HG03565 (cell line): Measurements from ENCODE around the gene ANKRD65.
"Not testable (repeated sequence)": the region's sequence is repeated elsewhere in the genome, so short reads cannot be mapped to it uniquely, and the experiment has no call there.

ENCODE experiments used
- ATAC-seq: cut with Tn5 transposase; IDR thresholded peaks from one replicate; pipeline ENCODE4 v1.9.1; 2021; ENCODE audit warnings: mild to moderate bottlenecking, moderate library complexity; ENCODE audit not compliant: unreplicated experiment

Gene ANKRD65

DNA sequence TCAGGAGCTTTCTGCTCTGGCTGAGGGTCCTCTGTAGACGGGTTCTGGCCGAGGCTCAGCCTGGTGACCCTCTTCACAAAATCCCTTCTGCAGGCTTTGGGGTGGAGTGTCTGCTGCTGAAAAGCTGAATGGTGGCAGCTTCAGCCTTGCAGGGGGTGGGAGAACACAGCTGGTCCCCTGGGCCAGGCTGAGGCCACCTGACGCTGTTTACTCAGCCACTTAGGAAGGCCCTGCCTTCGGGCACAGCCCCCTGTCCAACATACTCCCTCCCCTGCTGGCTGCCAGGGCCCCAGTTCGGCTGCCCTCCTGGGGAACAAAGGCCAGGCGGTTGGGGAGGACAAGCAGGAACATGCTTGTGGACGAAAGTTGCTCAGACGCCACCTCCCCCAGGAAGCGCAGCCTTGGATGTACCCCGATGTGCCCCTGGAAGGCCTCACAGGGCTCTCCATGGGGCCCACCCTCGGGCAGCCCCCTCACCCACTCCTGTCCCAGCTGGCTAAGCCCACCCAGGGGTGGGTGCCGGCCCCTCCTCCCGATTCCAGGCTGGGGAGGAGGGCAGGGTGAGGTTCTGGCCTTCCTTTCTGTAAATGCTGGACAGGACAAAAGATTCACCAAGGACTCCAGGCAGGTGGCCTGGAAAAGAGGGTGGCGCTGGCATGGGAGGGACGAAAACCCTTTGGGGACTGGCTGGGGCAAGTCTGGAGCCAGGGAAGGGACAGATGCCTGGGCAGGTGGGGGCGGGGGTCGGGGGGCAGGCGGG, at the start of gene ANKRD65:
Gene ANKRD65, minus strand, starts transcription at position 130 of the 760 bp plus-strand sequence. CDS start 271 bp downstream, outside the sequence.
- ATAC-seq: no peak

DNA sequence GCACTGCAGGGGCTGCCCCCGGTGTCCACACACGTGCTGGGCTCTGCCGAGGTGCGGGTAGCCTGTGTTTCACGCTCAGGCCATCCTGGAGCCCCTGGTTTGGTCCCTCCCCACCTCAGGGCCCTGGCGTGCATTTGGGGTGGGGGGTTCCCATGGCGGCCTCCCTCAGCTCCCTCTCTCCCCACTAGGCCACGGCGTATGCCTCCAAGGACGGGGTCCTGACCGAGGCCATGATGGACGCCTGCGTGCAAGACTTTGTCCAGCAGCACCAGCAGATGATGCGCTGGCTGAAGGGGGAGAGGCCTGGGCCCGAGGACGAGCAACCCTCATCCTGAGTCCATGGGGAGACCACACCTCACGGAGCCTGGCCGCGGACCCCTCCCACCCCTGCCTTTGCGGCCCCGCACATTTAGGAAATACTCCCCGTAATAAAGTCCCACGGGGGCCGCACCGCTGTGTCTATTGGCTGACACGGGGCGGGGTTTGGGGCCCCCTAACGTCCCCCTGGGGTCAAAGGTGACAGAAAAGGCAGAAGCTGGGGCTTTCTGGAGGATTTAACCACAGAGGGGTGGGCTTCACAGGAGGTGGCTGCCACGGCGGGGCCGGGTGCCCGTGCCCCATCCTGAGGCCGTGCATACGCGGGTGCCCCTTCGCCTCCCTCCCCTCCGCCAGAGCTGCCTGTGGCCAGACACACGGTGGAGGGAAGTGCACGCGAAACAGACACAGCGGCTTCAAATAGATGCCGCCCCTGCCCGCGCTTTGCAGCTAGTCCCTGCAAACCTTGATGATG, 47.3 kb upstream of the ANKRD65 start:
- not testable (repeated sequence) for ATAC-seq

DNA sequence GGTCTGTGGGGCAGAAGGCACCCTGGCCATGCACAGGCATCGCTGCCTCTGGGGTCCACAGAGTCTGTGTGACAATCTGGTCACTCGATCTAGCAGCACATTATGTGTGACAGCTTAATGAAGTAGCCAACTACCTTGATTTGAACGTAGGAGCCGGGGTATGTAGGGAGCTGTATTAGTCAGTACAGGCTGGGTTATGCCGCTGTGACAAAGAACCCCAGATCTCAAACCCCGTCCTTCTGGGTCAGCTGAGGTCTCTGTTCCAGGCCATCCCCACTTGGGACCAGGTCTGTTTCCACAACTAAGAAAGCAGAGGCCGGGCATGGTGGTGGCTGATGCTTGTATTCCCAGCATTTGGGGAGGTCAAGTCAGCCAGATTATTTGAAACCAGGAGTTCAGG, 42.2 kb upstream of the ANKRD65 start:
- ATAC-seq: no peak

DNA sequence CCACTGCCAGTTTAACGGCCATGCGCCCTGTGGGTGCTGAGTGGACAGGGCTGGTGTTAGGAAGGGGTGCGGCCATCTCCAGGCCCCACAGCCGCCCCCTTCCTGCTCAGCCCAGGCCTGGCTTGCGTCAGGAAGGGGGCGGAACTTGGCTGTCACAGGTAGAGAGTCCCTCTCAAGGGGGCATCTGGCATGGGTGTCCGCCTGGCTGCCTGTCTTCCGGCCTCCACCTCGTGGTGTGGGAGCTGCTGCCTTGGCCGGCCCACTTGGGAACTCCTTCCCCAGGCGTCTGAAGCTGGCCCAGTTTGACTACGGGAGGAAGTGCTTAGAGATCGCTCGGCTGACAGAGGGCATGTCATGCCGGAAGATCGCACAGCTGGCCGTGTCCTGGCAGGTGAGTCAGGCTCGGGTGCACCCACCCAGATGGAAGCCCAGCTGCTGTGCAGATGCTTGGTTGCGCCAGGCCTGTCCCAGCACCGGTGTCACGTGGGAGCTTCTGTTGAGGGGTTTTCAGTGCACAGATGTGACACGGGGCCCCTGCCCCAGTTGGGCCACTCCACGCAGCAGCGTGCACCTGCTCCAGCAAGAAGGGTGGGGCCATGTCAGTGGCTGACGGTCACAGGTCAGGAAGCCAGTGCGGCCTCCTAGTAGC, 41.4 kb upstream of the ANKRD65 start:
- ATAC-seq: no peak

DNA sequence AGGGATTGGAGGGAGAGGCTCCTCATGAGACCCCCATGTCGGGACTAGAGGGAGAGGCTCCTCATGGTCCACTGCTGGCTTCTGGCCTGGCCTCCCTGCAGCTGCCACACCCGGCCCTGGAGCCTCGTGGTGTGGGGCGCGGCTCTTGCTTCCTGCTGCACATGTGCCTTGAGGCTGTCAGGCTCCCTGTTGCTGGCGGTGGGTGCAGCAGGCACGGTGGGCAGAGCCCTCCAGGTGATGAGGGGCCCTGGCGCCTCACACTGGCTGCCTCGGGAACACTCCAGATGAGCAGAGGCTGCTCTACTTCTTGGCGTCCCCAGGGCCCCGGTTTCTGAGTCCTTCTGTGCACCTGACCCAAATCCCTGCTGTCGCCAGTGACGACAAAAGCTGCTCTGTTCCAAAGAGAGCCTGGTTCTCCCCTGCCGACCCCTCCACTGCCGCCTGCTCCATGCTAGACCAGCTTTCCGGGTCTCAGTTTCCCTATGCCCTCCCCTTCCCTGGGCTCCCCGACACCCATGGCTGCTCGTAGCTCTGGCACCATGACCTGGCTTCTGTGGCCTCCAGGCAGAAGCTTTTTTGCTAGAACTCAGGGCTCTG, 40.7 kb upstream of the ANKRD65 start:
- no peak for ATAC-seq

DNA sequence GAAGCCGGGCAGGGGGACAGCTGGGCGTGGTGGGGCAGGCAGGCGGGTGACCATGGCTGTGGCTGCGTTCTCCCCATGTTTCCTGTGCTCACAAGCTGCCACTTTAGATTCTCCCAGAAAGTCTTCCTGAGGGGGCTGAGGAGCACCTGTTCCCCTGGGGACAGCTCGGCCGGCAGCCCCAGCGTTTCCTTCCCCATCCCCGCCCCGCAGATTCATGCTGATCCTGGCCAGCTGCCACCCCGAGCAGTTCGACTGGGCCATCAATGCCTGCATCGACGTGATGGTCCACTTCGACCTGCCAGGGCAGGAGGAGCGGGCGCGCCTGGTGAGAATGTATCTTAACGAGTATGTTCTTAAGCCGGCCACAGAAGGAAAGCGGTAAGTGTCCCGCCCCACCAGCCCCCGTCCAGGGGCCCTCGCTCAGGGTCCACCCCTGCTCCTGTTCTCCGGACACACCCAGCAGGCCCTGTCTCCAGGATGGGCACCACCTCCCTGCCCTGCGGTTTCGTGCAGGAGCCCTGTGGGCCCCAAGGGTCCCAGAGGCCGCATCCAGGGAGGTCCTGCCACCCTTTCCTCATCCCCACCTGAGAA, 39.6 kb upstream of the ANKRD65 start:
- no peak for ATAC-seq

DNA sequence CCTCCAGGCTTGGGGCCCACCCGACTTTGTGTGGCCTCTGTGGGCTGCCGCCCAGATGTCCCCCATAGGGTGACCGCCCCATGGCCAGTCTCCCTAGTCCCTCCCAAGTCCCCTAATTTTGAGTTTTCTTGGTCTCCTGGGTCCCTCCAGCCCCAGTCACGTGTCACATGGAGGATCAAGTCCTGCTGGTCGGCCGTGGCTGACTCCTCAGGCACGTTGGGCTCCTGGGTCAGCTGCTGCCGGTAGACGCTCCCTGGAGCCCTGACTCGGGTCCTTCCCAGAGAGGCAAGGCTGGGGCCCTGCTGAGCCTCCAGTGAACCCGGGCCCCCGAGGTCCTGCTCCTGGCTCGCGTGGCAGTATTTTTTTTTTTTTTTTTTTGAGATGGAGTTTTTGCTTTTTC, 38.6 kb upstream of the ANKRD65 start:
- not testable (repeated sequence) for ATAC-seq

DNA sequence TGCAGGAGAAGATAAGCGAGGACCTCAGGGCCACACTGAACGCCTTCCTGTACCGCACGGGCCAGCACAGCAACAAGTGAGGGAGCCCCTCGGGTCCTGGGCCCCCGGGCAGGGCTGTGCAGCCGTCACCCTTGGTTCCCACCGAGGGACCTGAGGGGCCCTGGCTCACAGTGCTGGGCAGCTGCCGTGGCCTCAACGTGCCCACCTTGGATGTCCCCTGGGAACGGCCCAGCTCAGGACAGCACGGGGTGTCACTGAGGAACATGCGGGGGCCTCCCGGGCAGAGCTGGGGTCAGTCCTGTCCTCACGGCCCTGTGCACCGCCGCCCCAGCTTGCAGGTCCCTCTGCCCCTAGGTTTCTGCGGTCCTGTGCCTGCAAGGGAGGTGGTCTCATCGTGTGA, 38.1 kb upstream of the ANKRD65 start:
- not testable (repeated sequence) for ATAC-seq

DNA sequence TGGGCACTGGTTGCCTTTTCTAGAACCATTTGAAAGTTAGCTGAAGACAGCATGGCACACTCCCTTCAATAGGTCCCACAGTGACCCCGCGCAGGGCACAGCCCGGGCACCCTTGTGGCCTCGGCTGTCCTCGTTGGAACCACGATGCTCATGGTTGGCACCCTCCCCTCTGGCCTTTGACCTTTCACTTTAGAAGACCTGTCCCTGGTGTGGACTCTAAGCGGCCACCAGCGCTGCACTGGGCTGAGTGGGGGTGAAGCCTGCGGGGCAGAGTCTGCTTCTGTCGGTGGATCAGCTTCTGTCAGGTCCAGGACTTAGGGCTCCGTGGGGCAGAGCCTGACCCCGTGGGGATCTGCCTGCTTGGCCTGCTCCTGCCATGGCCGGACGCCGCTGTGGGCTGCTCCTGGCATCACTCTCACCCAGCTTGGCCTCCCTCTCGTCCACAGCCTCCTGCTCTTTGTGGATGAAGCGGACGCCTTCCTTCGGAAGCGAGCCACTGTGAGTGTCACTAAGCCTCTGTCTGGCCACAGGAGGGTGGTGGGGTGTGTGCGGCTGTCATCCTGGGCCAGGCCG, 35.7 kb upstream of the ANKRD65 start:
- ATAC-seq: not testable (repeated sequence)

DNA sequence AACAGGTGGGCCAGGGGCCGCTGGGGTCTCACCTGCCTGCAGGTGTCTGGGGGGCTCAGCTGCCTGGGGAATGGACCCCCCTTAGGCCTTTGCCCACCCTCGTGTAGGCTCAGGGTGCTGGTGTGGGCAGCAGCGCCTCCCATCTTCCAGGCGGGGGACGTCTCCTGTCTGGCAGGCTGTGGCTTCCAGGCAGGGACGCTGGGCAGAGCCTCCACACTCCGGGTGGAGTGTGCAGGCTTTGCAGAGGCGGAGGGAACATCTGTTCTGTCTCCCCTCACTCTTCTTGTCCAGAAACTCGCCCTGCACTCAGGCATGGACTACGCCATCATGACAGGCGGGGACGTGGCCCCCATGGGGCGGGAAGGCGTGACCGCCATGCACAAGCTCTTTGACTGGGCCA, 34.9 kb upstream of the ANKRD65 start:
- not testable (repeated sequence) for ATAC-seq

DNA sequence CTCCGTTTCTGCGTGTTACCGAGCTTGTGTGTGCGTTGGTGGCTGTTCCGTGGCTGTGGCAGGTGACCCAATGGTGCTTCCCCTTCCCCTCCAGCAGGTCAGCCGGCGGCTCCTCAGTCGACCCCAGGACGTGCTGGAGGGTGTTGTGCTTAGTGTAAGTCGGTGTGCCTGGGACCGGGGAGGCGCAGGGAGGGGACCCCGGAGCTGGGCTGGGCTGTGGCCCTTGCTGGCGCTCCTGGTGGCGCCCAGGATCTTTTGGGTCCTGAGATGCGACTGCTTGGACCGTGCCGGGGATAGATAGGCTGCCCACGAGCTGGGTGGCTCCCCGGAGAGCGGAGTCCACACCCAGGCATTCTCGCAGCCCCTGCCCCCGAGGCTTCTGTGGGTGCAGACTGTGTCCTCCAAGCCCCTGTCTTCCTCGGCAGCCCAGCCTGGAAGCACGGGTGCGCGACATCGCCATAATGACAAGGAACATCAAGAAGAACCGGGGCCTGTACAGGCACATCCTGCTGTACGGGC, 34.3 kb upstream of the ANKRD65 start:
- no peak for ATAC-seq

DNA sequence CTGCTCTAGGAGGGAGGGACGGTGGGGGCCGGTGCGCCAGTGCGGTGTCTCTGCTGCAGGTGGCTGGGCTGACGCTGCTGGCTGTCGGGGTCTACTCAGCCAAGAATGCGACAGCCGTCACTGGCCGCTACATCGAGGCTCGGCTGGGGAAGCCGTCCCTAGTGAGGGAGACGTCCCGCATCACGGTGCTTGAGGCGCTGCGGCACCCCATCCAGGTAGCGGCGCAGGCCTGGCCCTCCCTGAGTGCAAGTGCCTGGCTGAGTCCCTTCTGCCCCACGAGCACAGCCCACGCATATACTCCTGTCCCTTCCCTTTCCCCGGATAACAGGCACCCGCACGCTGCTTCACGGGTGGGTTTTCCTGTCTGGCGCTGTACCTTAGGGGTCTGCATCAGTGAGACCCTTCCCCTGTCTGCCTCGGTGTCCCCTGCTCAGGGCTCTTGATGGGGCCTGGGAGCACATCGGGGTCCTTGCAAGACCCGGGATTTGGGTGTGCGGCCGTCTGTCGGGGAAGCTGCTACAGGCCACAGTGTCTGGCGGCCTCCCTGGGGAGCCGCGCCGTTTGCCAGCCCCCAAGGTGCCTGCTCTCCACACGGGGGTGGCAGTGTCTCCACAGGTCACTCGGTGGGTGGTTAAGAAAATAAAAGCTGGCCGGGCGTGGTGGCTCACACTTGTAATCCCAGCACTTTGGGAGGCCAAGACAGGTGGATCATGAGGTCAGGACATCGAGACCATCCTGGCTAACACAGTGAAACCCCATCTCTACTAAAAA, 33.4 kb upstream of the ANKRD65 start:
- not testable (repeated sequence) for ATAC-seq

DNA sequence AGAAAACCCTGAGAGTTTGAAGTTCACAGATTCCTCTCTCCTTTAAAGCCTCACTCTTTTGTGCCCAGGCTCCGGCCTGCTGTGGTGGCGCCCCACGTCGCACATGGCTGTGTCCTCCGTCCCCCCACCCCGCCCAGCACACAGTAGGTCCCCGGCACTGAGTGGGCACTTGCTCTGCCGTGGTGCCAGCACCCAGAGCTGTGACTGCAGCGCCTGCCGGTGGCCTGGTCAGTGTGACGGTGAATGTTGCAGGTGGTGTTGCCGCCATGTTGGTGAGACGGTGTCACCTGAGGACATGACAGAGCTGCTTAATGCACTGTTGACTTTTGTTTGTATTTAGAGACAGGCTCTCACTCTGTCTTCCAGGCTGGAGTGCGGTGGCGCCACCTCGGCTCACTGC, 31.8 kb upstream of the ANKRD65 start:
- no peak for ATAC-seq

DNA sequence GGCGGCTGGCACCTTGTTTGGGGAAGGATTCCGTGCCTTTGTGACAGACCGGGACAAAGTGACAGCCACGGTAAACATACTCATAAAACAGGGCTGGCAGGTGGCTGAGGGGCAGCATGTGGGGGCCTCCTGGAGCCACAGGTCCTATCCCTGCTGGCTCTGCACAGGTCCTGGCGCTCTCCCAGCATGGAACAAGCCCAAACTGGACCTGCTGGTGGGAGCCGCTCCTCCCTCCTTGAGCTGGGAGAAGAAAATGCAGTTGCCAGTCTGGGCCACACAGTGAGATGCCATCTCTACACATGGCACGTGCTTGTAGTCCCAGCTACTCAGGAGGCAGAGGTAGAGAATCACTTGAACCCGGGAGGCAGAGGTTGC, 31.3 kb upstream of the ANKRD65 start:
- not testable (repeated sequence) for ATAC-seq

DNA sequence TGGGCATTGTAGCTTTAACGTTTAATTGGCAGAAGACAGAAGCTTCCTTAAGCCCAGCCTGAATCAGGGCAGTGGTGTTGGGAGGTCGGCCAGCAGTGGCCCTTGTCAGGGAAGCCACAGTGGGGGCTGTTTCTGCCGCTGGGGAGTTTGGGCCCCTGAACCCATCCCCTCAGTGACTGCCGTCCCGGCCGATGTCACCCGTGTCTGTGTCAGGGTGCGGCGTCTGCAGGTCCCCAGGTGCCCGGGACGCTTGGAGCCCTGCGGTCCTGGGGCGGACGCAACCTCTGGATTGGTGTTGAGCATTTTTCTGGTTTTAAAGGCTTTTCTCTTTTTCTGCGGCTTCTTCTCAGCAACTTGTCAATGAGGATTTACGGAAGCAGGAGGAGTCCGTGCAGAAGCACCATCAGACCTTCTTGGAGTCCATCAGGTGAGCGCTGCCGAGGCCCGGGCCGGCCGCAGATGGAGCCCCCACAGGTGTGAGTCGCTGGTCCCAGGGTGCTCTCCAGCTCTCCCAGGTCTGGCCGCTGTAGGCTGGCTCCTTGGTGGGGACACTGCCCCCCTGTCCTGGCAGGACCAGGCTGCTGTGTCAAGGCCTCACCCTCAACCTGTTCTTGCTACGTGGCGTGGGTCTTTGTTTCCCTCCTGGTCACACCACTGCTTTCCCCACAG, 30.8 kb upstream of the ANKRD65 start:
- no peak for ATAC-seq

DNA sequence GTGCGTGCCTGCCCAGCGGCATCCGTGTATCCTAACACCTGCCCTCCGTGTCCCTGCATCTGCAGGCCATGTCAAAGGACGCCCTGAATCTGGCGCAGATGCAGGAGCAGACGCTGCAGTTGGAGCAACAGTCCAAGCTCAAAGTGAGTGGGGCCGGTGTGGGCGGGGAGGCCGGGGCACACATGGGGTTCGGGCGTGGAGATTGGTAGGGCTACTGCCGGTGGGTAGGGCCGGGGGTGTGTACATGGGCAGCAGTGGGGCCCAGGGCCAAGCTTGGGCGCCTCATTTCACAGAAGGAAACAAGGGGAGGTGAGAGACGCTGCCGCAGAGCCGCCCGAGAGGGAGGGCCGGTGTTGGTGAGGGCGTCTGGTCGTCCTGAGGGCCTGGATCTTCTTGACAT, 29.5 kb upstream of the ANKRD65 start:
- ATAC-seq: not testable (repeated sequence)

DNA sequence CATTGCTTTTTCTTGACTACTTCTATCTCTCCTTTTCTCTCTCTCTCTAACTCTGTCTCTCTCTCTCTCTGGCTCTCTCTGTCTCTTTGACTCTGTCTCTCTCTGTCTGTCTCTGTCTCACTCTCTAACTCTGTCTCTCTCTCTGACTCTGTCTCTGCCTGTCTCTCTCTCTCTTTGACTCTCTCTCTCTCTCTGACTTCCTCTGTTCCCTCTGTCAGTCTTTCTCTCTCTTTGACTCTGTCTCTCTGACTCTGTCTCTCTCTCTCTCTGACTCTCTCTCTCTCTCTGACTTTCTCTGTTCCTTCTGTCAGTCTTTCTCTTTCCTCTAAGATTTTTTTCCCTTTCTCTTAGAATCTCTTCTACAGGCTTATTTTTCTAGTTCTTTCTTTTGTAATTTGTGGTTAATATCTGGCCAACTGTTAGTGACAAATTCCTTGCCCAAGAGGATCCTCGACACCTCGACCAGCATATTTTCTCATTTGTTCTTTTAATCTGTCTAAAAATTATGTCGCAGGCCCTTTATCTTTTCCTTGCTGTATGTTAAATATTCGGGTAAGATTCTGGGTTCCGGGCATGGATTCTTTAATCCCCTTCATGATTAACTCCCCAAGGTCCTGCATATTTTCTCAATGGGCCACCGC, 28.1 kb upstream of the ANKRD65 start, which contains the start of gene ATAD3C:
Gene ATAD3C, plus strand, starts transcription at position 591 of the 641 bp plus-strand sequence. CDS start 995 bp downstream, outside the sequence.
- ATAC-seq: no peak

DNA sequence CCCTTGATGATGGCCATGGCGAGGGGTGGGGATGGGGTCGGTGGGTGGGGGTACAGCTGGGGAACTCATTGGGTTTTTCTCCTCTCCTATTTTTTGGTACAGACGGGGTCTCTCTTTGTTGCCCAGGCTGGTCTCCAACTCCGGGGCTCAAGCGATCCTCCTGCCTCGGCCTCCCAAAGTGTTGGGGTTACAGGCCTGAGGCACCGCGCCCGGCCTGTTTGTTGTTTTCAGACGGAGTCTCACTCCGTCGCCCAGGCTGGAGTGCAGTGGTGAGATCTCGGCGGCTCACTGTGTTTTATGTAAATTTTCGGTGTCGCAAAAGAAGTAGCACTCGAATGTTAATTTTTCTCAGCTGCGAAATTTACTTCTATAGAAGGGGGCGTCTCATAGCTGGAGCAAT, 25.6 kb upstream of the ANKRD65 start:
- not testable (repeated sequence) for ATAC-seq
